IPS DF 4.7 (cell line): Measurements from ENCODE around the gene WDR11.

Source experiments
- DNase-seq: peaks from one replicate; pipeline ENCODE4 v3.0.0-alpha.2; 2013; ENCODE audit warnings: low spot score; ENCODE audit errors: extremely low read depth

WDR11 gene

DNA sequence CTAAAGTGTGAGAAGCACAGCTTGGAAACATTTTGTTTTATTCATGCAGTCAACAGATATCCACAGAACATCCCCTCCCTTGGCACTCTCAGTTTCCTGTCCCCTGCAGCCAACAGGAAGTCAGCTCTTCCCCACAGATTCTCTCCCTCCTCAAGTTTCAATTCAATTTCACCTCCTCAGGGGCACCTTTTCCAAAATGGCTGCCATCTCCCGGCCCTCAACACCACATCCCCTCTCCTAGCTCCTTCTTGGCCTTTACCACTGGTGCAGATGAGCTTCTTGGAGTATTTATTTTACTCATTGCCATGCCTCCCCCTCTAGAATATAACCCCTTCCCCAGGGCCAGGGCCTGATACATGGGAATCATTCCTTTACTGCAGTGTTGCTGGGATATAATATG lies 94.0 kb downstream of the WDR11 start:
- DNase-seq: no peak

DNA sequence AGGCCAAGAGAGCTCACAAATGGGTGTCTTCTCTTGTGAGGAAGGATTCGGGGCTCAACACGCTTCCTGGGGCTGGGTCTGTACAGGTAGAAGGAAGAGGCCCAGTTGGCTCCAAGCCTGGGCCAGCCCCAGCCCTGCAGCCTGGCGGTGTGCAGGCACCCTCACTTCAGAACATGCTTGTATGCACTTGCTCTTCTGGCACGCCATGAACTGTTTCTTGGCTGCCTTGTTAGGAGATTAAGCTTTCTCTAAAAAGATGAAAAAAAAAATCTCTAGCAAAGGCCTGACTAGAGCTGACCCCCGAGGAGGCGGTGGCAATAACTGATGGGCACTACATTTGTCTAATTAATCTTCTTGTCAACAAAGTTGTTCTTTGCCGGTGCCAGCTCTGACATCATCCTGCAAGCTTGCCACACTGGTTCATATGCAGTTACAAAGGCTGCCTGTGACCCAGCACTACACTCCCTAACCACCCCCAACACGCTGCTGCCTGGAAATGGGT lies 94.7 kb downstream of the WDR11 start:
- DNase-seq: no peak

DNA sequence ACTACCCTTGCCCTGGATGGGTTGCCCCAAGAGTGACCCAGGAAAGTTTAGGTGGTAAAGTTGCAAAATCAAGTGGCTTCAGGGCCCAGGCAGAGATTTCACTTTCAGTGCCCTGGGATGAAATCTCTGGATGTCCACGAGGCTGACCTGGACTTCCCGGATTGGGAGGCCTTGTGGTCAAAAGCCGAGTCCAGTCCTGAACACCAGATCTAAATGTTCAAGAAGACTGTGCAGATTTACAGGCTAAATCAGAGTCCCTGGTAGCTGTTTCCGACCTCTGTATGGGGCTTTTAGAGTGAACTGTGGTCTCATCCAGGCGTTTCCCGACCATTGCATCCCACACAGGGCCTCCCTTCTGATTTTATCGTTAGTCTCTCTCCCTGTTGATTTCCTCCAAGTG lies 95.3 kb downstream of the WDR11 start:
- no peak for DNase-seq

DNA sequence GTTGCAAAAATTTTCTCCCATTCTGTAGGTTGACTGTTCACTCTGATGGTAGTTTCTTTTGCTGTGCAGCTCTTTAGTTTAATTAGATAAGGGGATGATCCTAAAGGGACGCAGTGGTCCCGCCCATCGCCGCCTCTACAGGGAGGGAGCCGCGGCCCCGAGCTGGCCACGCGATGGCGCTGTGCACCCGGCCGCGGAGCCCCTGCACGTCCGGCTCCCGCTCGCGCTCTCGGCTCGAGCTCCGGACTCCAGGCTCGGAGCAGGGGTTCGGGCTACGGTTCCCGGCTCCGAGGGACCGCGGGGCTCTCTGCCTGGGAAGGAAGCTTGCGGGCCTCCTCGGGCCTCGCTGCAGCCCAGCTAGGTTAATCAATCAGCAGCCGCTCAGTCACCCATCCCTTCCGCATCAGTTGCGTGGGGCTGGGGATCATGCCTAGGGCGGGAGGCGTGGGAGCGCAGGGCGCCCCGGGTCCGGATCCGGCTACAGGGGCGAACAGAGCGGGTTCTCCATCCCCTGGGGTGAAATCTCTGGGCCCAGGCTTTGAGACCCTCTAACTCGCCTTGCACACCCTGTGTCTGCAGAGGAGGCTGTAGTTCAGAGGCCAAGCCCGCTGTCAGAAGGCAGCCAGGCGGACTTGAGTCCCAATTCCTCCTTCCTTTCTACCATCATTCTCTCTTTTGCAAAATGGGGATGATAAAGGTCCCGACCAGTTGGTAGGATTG lies 97.9 kb downstream of the WDR11 start:
- no peak for DNase-seq

DNA sequence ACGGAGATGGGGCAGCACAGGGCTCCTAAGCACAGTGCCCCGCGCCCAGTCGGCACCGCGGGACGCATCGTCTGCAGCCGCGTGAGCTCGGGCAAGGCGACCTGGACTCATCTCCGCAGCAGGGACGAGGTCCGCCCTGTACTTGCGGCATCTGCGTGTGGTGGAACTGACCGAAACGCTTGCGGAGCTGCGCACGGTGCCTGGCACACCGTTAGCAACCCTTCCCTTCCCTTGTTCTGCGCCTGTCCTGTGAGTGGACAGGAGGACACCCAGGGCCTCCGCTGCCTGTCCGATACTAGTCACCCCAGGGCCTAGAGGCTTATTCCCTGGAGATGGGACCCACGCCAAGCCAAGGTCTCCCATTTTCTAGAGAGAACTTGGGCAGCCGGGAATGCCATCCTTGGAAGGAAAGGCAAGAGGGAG lies 98.5 kb downstream of the WDR11 start:
- DNase-seq: no peak

DNA sequence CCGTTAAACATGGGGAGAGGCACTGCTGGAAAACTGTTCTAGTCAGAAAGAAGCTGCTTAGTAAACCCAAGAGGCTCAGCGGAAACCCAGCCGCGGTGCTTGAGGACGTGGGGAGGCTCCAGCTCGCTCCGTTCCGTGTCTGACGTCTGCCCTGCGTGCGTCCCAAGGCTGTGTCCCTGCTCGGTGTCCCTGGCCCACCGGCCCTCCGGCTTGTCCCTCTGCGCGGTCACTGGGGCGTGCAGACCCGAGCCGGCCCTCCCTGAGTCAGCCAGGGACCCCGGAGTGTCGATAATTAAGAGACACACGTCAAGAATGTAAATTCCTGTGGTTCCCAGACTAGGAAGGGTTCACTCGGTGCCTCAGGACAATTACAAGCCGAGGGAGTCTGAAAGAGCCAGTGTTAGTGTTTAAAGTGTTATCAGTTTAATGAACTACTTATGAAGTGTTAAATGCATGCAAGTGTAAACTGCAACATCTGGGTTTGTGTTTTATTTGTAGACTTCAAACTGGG lies 98.9 kb downstream of the WDR11 start:
- DNase-seq: no peak

DNA sequence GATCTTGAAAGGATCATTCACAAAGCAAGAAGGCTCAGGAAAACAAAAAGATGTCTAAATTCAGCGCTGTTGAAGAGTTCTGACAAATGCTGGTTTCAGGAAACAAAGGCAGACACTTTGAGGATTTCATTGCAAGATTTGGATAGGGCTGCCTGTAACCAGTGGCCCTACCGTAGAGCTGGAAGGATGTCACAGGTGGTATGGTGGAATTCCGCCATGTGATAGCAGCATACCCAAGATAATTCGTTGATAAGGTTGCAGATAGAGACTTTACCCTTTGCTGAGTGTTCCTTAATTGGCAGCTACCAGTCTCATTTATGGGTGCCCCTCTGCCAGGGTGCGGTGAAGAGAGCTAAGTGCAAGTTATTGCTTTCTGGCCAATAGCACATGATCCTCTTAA lies 100.1 kb downstream of the WDR11 start:
- no peak for DNase-seq

DNA sequence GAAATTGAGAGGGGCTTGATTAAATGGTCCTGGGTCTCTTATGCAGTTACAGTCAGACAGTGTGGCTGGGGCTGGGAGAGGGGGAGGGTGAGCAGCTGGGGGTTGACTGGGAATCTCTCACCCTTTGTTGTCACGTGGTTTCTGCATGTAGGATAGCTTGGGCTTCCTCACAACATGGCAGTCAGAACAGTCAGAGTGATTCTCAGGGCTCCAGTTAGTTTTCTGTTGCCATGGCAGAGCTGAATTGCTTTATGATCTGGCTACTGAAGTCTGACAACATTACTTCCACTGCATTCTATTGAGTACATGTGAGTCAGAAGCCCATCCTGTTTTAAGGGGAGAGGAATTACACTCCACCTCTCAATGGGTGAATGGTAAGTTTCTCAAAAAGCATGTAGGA lies 102.7 kb downstream of the WDR11 start:
- DNase-seq: no peak
